Measurements from ENCODE around the gene CD8B2. TPM values are rescaled to one million over a fixed set of nuclear protein-coding genes. Genes with fewer than 3 reads are reported as not detected.
A peak's percentile ranks its signal among the peaks of the same experiment; 100 is the strongest.

CD8B2 gene
- total RNA-seq, 1 experiment from 2014 or later = not detected

- peaks cover 6% of the 10 kb centered on the region for H3K9me3 ChIP-seq (ENCODE audit: control insufficient read depth, low read depth, low read length)
- H3K79me2 ChIP-seq (ENCODE audit: insufficient read depth, low read length) = no peaks in the 10 kb centered on the region
- no peaks in the 10 kb centered on the region for H3K4me1 ChIP-seq (ENCODE audit: insufficient read depth, low read length)
- Mint-ChIP-seq H3K36me3 (ENCODE audit: insufficient read depth in 1 of 3, low read depth in 3 of 3) (peaks cover 10 to 35% (median 12%) of the 10 kb centered on the region in 3 experiments), H3K27ac (peak overlapping the region in 1 of 3 experiments; percentile 40; a peak in 2 of 7 replicates), H3K9me3 (peaks cover 26 to 29% of the 10 kb centered on the region in 2 experiments), H3K27me3 (ENCODE audit: low read depth) (peaks cover 7% of the 10 kb centered on the region), H3K4me3 (no peak overlapping the region), H3K4me1 (peaks cover 6% of the 10 kb centered on the region in 2 experiments; a peak in 2 of 4 replicates)
- peak overlapping the region; percentile 49; the same call in 1 of the 2 replicates for H3K14ac ChIP-seq (ENCODE audit: insufficient read depth, low read length)
- H3K27ac ChIP-seq (ENCODE audit: insufficient read length, low read depth, low read length) = no peak overlapping the region
- H3K56ac ChIP-seq (ENCODE audit: insufficient read length, low read depth, low read length) = no peak overlapping the region
- no peak overlapping the region for H2BK20ac ChIP-seq (ENCODE audit: low read depth, low read length, poor library complexity, severe bottlenecking)
- no peaks in the 10 kb centered on the region for H4K20me1 ChIP-seq (ENCODE audit: control insufficient read depth, insufficient read depth, insufficient read length)
- H4K91ac ChIP-seq (ENCODE audit: insufficient read length, low read depth, low read length) = no peak overlapping the region
- H3K23me2 ChIP-seq (ENCODE audit: insufficient read length, low read depth, low read length, poor library complexity, severe bottlenecking) = no peaks in the 10 kb centered on the region
- no peak overlapping the region for H3K4me2 ChIP-seq (ENCODE audit: insufficient read depth, insufficient read length, low read length)
- H3T11ph ChIP-seq (ENCODE audit: low read length) = no peak overlapping the region
- no peak overlapping the region for H2BK120ac ChIP-seq (ENCODE audit: low read depth, low read length, poor library complexity, severe bottlenecking)
- no CpG with 5 or more reads among the region's 1 CpG for WGBS (ENCODE audit: extremely low coverage, insufficient read length, low lambda C conversion rate)
- no peak overlapping the region for H4K5ac ChIP-seq (ENCODE audit: insufficient read length, low read depth, low read length)
- H4K8ac ChIP-seq (replicated peaks; ENCODE audit: insufficient read length, low read depth, low read length) = no peak overlapping the region
- H3K9ac ChIP-seq (ENCODE audit: extremely low read depth, insufficient read length, low read length) = no peak overlapping the region
- no peak overlapping the region for H2BK12ac ChIP-seq (ENCODE audit: insufficient read length, low read depth, low read length)
- no peak overlapping the region for H2BK15ac ChIP-seq (ENCODE audit: low read depth, low read length)
- no peaks in the 10 kb centered on the region for H3K27me3 ChIP-seq (ENCODE audit: insufficient read depth, low read length)
- no peak overlapping the region for H3K23ac ChIP-seq (ENCODE audit: insufficient read length, low read depth, low read length)
- no peak for DNase-seq
- no peak overlapping the region for H3K4ac ChIP-seq (ENCODE audit: low read depth, low read length)
- no peak overlapping the region for H2BK5ac ChIP-seq (ENCODE audit: insufficient read length, low read length)
- no peak overlapping the region for H3K18ac ChIP-seq (ENCODE audit: insufficient read length, low read depth, low read length)
- no peak overlapping the region for H2AK5ac ChIP-seq (ENCODE audit: insufficient read length, low read length)
- no peak overlapping the region for H2AFZ ChIP-seq (ENCODE audit: low read length)
- no peaks in the 10 kb centered on the region for H3K79me1 ChIP-seq (ENCODE audit: insufficient read depth, low read depth, low read length, poor library complexity, severe bottlenecking)
- no peak for TF ChIP-seq CTCF (conservative IDR thresholded peaks at IDR 0.05)
These were observed 73.6 kb downstream of the CD8B2 start for GRCh38 chr2:106560773-106561172.
